GM18858 (cell line): ENCODE results near the gene PIGU.
"Not testable (repeated sequence)": the region's sequence is repeated elsewhere in the genome, so short reads cannot be mapped to it uniquely, and the experiment has no call there.

ENCODE experiments used
- ATAC-seq: cut with Tn5 transposase; IDR thresholded peaks from one replicate; pipeline ENCODE4 v1.9.1; 2021; ENCODE audit not compliant: unreplicated experiment

PIGU gene

GRCh38 chr20:34663213-34663943 lies 13.5 kb downstream of the PIGU start:
- ATAC-seq: no peak

DNA sequence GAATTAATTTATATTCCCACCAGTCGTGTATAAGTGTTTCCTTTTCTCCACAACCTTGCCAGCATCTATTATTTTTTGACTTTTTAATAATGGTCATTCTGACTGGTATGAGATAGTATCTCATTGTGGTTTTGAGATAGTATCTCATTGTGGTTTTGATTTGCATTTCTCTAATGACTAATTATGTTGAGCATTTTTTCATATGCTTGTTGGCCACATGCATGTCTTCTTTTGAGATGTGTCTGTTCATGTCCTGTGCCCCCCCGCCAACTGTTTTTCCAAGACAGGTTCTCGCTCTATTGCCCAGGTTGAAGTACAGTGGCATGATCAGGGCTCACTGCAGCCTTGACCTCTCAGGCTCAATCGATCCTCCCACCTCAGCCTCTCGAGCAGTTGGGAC lies 15.1 kb downstream of the PIGU start:
- ATAC-seq: not testable (repeated sequence)

GRCh38 chr20:34658654-34659053 lies 18.2 kb downstream of the PIGU start:
- ATAC-seq: not testable (repeated sequence)

DNA sequence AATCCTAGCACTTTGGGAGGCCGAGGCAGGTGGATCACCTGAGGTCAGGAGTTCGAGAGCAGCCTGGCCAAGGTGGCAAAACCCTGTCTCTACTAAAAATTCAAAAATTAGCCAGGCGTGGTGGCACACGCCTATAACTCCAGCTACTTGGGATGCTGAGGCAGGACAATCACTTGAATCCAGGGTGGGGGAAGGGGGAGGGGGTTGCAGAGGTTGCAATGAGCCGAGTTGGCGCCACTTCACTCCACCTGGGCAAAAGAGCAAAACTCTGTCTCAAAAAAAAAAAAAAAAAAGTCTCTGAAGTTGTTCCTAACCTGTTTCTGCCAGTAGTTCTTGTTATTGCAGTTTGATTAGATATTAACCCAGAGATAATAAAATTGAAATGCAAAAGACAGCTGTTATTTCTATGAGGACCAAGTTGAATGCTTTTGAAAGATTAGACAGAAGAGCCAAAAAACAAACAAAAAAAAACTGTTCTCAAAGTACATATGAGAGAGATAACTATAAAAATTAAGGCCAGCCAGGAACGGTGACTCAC lies 22.6 kb downstream of the PIGU start:
- ATAC-seq: no peak

DNA sequence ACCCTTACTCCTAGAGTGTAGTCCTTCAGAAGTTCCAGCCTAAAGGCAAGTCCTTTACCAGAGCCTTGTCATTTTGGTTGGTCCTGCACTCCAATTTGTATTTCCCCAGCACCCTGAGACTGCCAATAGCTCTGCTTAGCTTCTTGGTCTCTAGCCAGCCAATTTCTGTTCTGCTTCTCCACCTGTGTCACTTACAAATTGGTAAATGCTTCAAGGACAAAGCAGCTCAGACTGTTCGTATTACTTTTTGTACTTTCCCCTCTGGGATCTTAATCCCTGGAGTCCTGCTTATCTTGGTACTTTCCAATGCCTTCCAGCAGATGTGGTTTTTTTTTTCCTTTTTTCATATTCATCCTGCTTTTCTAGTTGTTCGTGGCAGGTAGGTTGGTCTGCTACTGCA lies 25.7 kb downstream of the PIGU start:
- no peak for ATAC-seq

- ATAC-seq: no peak
Observed at GRCh38 chr20:34647737-34648136, 29.2 kb downstream of the PIGU start.

DNA sequence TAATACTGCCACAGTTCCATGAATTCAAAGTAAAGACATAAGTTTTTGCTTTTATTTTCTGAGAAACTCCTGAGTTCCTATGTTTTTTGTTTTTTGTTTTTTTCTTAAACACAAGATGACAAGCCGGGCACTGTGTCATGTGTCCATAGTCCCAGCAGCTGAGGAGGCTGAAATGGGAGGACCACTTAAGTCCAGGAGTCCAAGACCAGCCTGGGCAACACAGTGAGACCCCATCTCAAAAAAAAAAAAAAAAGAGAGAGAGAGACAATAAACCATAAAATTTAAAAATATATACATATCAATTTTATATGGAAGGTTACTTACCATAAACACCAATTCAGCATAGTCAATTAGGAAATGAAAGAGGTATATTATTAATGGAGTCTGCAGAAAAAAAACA lies 31.9 kb downstream of the PIGU start:
- ATAC-seq: no peak

GRCh38 chr20:34644345-34644744 lies 32.5 kb downstream of the PIGU start:
- no peak for ATAC-seq

- no peak for ATAC-seq
Observed at GRCh38 chr20:34643928-34644327, 33.0 kb downstream of the PIGU start.

- ATAC-seq: no peak
Observed at GRCh38 chr20:34642009-34642408, 34.9 kb downstream of the PIGU start.

DNA sequence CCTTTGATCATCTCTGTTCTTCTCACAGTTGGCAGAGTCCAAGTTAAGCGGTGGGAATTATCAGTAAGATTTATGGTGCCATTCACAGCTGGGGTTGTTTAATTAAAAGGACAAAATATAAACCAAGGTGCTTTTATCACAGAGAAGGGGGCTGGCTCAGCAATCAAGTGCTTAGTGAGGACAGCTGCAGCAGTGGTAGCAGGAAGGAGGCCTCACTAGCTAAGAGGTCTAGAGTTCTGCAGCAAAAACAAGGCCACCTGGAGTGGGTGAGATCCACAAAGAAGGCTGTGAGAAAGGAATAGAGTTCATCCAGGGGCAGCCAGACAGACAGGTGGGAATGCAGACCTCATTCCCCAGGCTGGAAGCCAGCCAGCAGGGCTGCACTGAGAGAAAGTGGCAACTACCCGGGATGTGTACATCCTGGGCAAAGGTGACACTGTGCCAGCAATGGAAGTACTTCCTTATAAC lies 37.1 kb downstream of the PIGU start:
- ATAC-seq: no peak

GRCh38 chr20:34638532-34638931 lies 38.4 kb downstream of the PIGU start:
- ATAC-seq: no peak

DNA sequence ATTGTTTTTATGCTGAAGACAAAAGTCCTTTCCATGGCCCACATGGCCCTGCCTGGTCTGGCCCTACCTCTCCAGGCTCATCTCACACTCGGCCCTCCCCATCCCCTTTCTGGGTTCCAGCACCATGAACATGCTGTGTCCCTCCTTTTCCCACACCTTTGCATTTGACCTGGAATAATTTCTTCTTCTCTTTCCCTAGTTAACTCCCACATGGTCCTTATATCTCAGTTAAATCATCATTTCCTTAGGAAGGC lies 38.9 kb downstream of the PIGU start:
- ATAC-seq: no peak

DNA sequence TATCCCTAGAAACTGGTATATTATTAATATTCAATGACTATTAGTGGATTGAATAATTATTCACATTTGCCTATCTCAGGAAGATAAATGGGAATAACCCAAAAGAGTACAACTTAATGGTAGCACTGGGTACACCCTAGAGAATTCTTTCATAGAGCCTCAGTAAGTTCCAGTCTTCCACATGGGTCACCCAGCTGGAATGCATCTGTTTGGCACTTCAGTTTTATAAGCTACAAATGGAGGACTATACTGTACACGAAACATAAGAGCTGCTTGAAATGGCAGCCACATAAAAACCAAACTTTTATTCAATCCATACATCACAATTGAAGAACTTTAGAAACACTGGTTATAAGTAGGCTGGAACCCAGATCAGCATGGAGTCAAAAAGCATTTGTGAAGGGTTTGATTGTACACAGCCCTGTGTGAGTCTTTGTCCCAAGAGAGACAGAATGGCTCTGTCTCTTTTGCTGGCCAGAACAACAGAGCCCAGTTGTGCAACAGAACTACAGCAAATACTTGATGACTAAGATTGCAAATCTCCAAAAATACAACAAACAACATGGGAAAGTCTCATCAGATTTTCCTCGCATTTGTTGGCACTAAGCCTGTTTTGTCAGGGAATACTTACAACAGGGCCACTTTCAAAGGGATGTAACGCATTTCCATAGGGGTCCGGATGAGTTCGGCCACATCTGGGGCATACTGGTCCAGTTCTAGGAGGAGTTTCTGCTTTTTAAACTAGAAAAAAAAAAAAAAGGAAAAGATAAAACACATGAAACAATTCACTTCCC lies 39.5 kb downstream of the PIGU start:
- ATAC-seq: no peak

GRCh38 chr20:34636648-34637047 lies 40.2 kb downstream of the PIGU start:
- ATAC-seq: no peak

- ATAC-seq: no peak
Observed at GRCh38 chr20:34634392-34634791, 42.5 kb downstream of the PIGU start.

DNA sequence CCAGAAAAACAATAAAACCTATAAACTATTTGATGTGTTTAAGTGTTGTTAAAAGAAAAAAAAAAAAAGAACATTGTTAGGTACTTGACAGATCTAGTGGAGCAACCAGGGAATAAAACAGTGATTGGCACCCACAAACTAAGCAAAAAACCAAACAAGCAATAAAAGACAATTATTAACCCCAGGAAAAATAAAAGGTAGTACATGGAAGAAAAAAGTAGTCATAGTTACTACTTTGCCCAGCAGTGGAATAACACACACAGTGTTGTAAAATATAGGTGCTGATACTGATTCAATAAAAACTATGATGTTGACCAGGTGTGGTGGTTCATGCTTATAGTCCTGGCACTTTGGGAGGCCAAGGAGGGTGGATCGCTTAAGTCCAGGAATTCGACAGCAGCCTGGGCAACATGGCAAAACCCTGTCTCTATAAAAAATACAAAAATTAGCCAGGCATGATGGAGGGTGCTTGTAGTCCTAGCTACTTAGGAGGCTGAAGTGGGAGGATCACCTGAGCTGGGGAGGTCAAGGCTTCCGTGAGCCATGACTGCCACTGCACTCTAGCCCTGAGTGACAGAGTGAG lies 43.9 kb downstream of the PIGU start:
- no peak for ATAC-seq

GRCh38 chr20:34629904-34630303 lies 47.0 kb downstream of the PIGU start:
- no peak for ATAC-seq

DNA sequence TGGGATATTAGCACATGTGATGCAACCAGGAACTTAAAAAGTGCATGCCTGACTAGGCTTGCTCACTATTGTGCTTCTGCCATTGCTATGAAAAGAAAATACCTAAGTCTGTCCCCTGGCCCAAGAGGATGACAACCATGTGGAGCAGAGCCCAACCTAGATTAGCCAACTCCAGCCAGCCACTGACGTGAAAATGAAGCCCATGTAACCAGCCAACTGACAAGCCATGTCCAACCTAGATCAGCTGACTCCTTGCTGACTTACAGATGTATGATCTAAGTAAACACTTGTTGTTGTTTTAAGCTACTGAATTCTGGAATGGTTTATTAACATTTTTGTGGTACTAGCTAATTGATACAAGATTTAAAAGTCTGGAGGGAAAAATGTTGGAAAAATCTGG lies 47.5 kb downstream of the PIGU start:
- no peak for ATAC-seq

- no peak for ATAC-seq
Observed at GRCh38 chr20:34628026-34628425, 48.9 kb downstream of the PIGU start.

- ATAC-seq: no peak
Observed at GRCh38 chr20:34627458-34627857, 49.4 kb downstream of the PIGU start.

DNA sequence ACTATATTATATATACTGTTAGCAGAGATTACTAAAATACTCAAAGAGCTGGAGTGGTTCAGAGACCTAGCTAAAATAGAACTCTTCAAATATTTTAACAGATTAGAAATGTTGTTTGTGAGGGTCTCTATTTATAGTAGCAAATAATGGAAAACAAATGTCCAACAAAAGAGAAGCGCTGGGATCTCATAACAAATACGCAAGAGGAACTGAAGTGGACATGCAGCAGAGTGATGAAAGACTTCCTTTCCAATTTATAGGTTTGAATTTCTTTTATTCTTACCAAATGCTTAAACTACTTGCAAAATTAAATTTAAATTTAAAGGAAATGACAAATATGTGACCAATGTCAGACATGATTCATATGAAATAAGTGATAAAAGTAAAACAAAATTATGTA lies 49.9 kb downstream of the PIGU start:
- no peak for ATAC-seq
